Right lobe of liver (tissue), 6 donors: Measurements from ENCODE around the gene MAP7. TPM values are rescaled to one million over a fixed set of nuclear protein-coding genes. Genes with fewer than 3 reads are reported as not detected.

Source experiments
- ATAC-seq, 4 donors: fragments of 200-7000 bp; cut with Tn5 transposase; one replicate each; pipeline ENCODE4 v1.9.1; 2020; ENCODE audit warnings: mild to moderate bottlenecking in 4 of 4, moderate library complexity in 4 of 4
- DNase-seq, 3 donors: peaks; one replicate each; pipeline ENCODE4 v3.0.0-alpha.2; 2020
- H3K27ac ChIP-seq, 3 donors: fragments of 200-600 bp; one replicate each; pipeline ENCODE4 v1.8.0; 2022
- H3K27me3 ChIP-seq, 2 donors: fragments of 200-600 bp; one replicate each; pipeline ENCODE4 v1.8.0; 2022
- H3K36me3 ChIP-seq, 4 donors: fragments of 200-600 bp; sonication (generic) in 1 of 4; one replicate each; pipeline versions ENCODE4 v1.5.1 to v1.8.0; 2017 to 2022; ENCODE audit warnings: control low read depth in 1 of 4
- H3K4me1 ChIP-seq, 4 donors: fragments of 200-600 bp; sonication (generic) in 1 of 4; one replicate each; pipeline versions ENCODE4 v1.5.1 to v1.8.0; 2017 to 2022; ENCODE audit warnings: control low read depth in 1 of 4
- H3K4me3 ChIP-seq, 3 donors: fragments of 200-600 bp; one replicate each; pipeline ENCODE4 v1.8.0; 2022
- H3K9me3 ChIP-seq, 4 donors: fragments of 200-600 bp; sonication (generic) in 1 of 4; one replicate each; pipeline versions ENCODE4 v1.5.1 to v1.8.0; 2017 to 2022; ENCODE audit warnings: control low read depth in 1 of 4
- POLR2A ChIP-seq: fragments of 450-650 bp; IDR thresholded peaks from one replicate; pipeline ENCODE4 v1.6.1; 2017; ENCODE audit warnings: antibody characterized with exemption, mild to moderate bottlenecking
- WGBS: methylation state at CpG from one replicate; pipeline ENCODE4 v1.1.6; 2018; ENCODE audit warnings: low coverage, low lambda C conversion rate; ENCODE audit not compliant: insufficient coverage; ENCODE audit errors: missing lambda C conversion rate; 5-methylcytosine and 5-hydroxymethylcytosine counted together
- intact Hi-C, 2 donors: fragments of 100-400 bp; cut with DNase I; formaldehyde crosslinking; loops; one replicate each; pipeline versions ENCODE4 v1.11.2 to v1.14.1; 2022
- total RNA-seq, 6 experiments: library from RNA; depleted of rRNA in 2 of 6; stranded (reverse); fragments of >200 nt in 2 of 6; fragmentation: NEBNext Ultra II Directional in 3 of 6; extraction: Animal tissue kit (Norgen Biotek cat#: 25700) in 3 of 6; gene quantifications; one replicate each; pipeline versions ENCODE4 v1.1.0 to v1.2.4, GENCODE V29; 2016 to 2023
- TF ChIP-seq, protein P1 (sequence below), 4 donors: fragments of 200-600 bp in 3 of 4; fragments of 450-650 bp in 1 of 4; IDR thresholded peaks; one replicate each; pipeline versions ENCODE4 v1.5.1 to v1.8.0; 2016 to 2022; ENCODE audit warnings: antibody characterized with exemption in 4 of 4, mild to moderate bottlenecking in 2 of 4
- donor health status: DM: no; HTN: yes; CAD: no.
- donor health status: DM: no; HTN: no; CAD: no.
- donor health status: DM: no; HTN: no; CAD: no.
- donor health status: DM: no; HTN: yes; CAD: no.
- donor health status: DM: no; HTN: yes; CAD: no.

Gene MAP7
- total RNA-seq, 6 experiments from 2014 or later: 14.8 to 20.9 (median 17.9) TPM

DNA sequence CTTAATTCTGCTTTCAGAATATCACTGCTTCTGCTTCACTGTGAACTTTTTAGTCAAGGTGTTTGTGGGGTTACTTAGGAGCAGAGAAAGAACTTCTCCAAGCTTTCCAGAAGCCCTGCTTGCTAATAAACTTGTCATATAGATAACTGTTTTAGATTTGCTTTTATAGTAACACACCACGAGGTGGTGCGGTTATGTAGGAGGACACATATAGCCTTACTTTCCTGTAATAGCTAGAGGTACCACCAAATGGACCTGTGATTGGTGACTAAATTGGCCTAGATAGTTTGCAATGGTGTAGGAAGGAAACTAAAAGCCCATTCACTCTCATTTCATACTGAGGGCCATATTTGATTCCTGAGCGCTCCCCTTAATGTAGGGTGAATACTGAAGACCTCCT lies 208.3 kb downstream of the MAP7 start:
- H3K4me1 ChIP-seq: no peaks in the 10 kb centered on the region
- no peak overlapping the region for H3K4me3 ChIP-seq
- DNase-seq (no peak), ATAC-seq (no peak)
- intact Hi-C loops: no loop called here
- no peak overlapping the region for H3K27ac ChIP-seq
- 95% methylated on average over 3 of the region's 3 CpGs for WGBS
- H3K36me3 ChIP-seq: peaks cover 0 to 14% (median 0%) of the 10 kb centered on the region in 4 donors
- TF ChIP-seq, protein P1, sequence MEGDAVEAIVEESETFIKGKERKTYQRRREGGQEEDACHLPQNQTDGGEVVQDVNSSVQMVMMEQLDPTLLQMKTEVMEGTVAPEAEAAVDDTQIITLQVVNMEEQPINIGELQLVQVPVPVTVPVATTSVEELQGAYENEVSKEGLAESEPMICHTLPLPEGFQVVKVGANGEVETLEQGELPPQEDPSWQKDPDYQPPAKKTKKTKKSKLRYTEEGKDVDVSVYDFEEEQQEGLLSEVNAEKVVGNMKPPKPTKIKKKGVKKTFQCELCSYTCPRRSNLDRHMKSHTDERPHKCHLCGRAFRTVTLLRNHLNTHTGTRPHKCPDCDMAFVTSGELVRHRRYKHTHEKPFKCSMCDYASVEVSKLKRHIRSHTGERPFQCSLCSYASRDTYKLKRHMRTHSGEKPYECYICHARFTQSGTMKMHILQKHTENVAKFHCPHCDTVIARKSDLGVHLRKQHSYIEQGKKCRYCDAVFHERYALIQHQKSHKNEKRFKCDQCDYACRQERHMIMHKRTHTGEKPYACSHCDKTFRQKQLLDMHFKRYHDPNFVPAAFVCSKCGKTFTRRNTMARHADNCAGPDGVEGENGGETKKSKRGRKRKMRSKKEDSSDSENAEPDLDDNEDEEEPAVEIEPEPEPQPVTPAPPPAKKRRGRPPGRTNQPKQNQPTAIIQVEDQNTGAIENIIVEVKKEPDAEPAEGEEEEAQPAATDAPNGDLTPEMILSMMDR (IDR thresholded peaks at IDR 0.05): no peak
- TF ChIP-seq POLR2A: no peak
- H3K27me3 ChIP-seq: no peaks in the 10 kb centered on the region
- H3K9me3 ChIP-seq: no peaks in the 10 kb centered on the region

DNA sequence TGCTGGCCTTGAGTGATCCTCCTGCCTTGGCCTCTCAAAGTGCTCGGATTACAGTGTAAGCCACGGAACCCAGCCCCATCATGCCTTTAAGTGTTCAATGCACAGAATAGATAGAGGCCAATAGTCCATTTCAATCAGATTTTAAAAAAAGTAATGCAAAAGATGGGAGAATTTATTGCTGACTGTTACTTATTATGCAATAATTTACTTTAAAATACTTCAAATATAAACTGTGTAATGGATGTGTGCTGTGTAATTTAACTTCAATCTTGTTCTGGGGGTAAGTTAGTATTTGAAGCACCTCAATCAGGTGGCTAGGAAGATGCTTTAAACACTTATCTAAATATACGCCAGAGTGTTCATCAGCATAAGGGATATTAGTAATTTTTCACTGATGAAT lies 208.9 kb downstream of the MAP7 start:
- Histone ChIP-seq H3K9me3 (no peaks in the 10 kb centered on the region), H3K27me3 (no peaks in the 10 kb centered on the region), H3K27ac (no peak overlapping the region), H3K4me3 (no peak overlapping the region), H3K4me1 (no peaks in the 10 kb centered on the region), H3K36me3 (peaks cover 0 to 14% (median 0%) of the 10 kb centered on the region in 4 donors)
- intact Hi-C loops: no loop called here
- TF ChIP-seq POLR2A: no peak
- TF ChIP-seq, protein P1 (IDR thresholded peaks at IDR 0.05): no peak
- ATAC-seq (no peak), DNase-seq (no peak)
- 94% methylated on average over 3 of the region's 3 CpGs for WGBS

DNA sequence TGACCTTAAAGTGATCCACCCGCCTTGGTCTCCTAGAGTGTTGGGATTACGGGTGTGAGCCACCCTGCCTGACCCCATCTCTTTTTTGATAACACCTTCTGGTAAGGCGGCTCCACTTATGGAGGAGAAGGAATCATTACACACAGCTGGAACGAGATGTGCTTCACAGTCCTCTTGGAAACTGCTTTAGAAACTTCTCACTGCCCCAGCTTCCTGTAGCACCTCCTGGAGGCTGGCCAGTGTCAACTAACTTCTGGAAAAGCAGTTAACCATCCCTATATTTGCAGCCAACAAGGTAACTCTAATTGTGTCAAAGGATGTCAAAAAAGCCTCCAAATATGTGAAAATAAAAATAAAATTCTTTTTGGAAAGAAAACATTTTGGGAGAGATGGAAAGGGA lies 211.7 kb downstream of the MAP7 start:
- H3K4me3 ChIP-seq: no peak overlapping the region
- TF ChIP-seq, protein P1 (IDR thresholded peaks at IDR 0.05): peak in 1 of 4 donors; percentile 9
- no peak for TF ChIP-seq POLR2A
- no peaks in the 10 kb centered on the region for H3K4me1 ChIP-seq
- H3K9me3 ChIP-seq: no peaks in the 10 kb centered on the region
- no peak overlapping the region for H3K27ac ChIP-seq
- 82% methylated on average over 2 of the region's 4 CpGs for WGBS
- ATAC-seq: peak in 1 of 4 donors; percentile 29
- no peaks in the 10 kb centered on the region for H3K27me3 ChIP-seq
- H3K36me3 ChIP-seq: no peaks in the 10 kb centered on the region
- no peak for DNase-seq
- intact Hi-C loops: no loop called here

DNA sequence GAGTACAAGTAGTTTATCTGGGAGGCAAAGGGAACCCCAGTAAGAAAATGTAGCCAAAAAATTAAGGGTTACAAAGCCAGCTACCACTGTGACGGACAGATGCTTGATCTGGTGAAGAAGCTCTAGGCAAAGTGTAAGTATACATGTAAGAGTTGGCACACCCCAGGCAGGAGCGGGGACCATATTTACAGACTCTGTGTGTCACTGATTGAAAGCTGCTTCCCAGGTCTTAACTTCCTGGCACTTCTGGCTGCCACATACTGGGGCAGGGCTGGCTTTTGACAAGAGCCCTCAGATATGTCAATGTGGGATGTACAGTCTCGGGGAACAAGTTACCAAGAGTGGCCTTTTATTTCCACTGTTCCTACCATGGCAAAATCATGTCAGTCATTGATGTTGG lies 212.6 kb downstream of the MAP7 start:
- H3K36me3 ChIP-seq: no peaks in the 10 kb centered on the region
- no peaks in the 10 kb centered on the region for H3K27me3 ChIP-seq
- no peak overlapping the region for H3K4me3 ChIP-seq
- no peaks in the 10 kb centered on the region for H3K9me3 ChIP-seq
- no peak overlapping the region for H3K27ac ChIP-seq
- DNase-seq (no peak), ATAC-seq (no peak)
- H3K4me1 ChIP-seq: no peaks in the 10 kb centered on the region
- WGBS: 92% methylated on average over 3 of the region's 3 CpGs
- intact Hi-C loops: no loop called here
- no peak for TF ChIP-seq POLR2A
- TF ChIP-seq, protein P1 (IDR thresholded peaks at IDR 0.05): no peak

DNA sequence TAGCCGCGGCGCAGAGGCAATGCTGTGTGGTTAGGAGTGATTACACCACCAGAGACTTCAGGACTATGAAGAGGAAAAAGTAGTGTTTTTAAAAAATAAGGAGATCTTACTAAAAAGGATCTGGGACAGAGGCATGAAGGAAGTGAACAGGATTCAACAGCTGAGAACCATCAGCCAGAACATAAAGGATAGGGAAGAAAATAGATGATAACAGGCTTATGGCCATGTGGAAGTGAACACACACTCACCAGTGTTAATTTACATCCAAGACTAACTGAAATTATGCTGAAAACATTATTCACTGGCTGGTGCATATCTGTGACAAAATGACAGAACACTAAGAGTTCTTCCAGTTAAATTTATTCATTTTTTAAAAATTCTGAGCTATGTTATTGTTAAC lies 213.1 kb downstream of the MAP7 start:
- intact Hi-C loops: no loop called here
- H3K9me3 ChIP-seq: no peaks in the 10 kb centered on the region
- H3K27me3 ChIP-seq: no peaks in the 10 kb centered on the region
- DNase-seq (no peak), ATAC-seq (no peak)
- no peak for TF ChIP-seq POLR2A
- TF ChIP-seq, protein P1 (IDR thresholded peaks at IDR 0.05): no peak
- no peaks in the 10 kb centered on the region for H3K36me3 ChIP-seq
- H3K27ac ChIP-seq: no peak overlapping the region
- H3K4me3 ChIP-seq: no peak overlapping the region
- H3K4me1 ChIP-seq: no peaks in the 10 kb centered on the region
- WGBS: 82% methylated on average over 3 of the region's 3 CpGs
